Activated T-cell treated with anti-CD3 and anti-CD28 coated beads, Interleukin-2, amount 50 U/mL, for 48 hours (primary cell): ENCODE data around the gene RANGAP1.

Experiments
- DNase-seq, 2 experiments: peaks; one replicate each; pipeline ENCODE4 v3.0.0-alpha.2; 2020

RANGAP1 gene

DNA sequence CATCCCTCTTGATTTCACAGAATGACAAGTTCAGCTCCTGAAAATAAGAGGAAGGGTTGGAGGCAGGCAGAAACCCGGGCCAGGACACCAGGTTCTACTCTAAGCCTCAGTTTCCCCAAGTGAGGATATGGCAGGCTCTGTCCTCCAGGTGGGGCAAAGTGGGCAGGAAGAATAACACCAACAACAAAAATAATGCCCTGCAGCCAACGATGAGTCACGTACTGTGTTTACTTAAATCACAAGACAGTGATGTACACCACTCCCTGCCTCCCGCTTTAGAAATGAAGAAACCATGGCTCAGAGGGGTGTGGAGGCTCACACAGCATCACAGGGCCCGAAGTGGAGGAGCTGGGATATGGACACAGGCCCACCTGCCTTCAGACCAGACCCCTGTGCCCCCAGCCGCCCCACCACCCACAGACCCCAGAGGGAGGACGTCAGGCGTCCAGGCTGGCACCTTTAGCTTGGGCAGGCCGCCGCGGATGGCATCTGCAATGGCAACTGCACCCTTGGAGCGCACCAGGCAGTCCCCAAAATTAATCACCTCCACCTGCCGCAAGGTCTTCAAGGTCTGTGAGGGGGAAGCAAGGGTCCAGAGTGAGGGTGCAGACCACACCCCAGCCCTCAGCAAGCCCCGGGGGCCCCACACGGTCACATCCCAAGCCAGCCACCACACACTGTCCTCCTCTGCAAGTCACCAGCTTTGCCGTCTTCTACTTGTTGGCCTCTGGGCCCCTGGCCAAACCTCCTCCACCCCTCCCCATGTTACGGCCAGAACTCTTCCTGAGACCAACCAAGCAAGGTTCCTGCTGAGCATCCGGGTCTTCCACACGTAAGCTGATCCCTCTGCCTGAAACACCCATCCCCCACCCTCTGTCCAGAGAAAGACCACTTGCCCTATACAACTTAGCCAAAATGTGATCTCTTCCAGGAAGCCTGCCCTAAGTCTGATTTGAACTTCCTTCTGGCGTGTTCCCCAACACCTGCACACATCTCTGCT is 29.4 kb downstream of the RANGAP1 start:
- DNase-seq, result no peak

DNA sequence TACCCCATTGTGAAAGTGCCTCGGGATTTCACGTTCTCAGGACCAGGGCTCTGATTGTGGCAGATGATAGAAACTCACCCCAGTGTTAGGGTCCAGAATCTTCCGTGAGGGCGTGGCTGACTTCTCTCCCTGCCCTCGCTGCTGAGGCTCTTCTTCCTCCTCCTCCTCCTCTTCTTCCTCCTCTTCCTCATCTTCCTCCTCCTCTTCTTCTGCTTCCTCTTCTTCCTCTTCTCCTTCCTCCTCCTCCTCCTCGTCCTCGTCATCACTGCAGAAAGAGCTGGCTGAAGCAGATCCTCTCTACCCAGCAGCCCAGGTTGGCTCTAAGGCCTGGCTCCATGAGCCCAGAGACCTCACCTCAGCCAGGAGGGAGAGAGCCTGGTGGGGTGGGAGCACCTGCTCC is 31.8 kb downstream of the RANGAP1 start:
- DNase-seq, result no peak

DNA sequence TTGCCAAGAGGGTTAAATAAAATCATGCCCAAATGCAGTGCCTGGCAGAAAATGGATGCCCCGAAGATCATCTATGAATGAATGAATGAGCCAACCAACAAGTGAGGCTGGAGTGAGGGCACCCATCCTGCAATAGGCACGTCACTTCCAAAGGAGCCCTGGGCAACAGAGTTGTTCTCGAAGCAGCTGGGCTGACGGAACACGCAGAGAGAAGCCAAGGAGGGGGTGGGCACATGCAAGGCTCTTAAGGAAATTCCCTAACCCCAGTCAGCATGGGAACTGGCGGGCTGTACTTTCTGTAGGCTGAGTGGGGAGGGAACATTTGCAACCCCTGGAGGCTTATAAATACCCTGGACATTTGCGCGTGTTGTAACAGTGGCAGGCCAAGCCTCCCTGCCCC is 33.6 kb downstream of the RANGAP1 start:
- no peak for DNase-seq

DNA sequence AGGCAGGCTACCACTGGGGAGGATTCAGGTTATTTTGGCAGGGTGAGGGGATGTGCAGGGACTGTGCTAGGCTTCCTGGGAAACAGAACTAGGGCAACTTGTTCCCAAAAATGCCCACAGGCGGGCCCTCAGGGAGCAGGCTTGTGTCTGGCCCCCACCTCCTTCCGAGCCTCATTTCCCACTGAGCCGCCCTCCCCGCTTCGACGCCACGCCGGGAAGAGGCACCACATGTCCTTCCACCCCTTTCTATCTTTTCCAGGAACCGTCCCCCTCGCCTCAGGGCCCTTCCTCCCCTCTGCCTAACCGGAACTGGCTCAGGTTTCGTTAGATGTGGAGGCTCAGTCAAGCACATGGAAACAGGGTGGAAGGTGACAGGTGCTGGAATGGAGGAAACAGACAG is 35.9 kb downstream of the RANGAP1 start:
- no peak for DNase-seq

DNA sequence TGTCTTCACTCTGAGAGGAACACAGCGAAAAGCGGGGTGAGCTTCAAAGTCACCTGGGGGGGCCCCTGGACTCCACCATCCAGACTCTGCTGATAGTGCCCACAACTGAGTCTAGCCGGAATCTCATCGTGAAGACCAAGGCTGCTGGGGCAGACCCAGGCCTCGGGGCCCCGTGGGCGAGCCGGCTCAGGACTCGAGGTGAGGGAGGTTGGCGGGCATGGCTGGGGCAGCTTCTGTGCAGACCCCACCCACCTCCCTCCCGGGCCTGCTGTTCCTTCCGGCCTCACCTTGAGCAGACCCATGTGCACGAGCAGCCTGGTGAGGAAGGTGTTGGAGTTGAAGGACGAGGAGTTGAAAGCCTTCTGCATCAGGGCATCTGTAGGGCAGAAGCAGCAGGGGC is 36.5 kb downstream of the RANGAP1 start:
- DNase-seq, result no peak

DNA sequence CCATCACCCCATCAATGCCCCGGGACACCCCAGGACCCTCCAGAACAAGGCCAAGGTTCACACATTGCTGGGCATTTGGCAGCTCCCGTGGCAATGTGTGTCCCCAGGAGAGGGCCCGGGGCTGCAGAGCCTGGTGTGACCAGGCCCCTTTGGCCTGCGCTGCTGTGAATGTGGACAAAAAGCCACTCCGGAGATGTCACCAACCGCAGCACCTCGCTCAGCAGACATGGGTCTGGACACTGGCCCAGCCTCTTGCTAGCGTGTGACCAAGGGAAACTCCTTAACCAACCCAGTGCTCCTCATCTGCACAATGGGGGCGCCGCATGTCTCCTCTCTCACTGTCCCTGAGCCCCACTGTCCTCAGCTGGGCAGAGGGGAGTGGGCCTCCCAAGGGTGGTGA is 37.2 kb downstream of the RANGAP1 start:
- no peak for DNase-seq

DNA sequence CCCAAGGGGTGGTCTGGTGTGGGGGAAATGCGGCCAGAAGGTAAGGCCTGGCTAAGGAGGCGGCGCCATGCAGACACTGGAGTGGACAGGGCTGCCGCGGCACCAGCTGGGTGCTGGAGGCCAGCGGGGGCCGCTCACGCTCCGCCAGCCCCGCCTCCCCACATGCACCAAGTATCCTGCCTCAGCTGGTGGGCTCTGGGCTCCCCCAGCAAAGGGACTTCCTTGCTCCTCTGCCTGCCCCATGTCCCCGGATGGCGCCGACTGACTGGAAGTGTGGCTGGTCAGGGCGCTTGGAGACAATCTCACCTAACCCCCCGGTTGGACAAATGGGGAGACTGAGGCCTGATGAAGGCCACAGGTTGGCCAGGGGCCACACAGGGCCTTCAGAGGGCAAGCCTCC is 37.7 kb downstream of the RANGAP1 start:
- no peak for DNase-seq

DNA sequence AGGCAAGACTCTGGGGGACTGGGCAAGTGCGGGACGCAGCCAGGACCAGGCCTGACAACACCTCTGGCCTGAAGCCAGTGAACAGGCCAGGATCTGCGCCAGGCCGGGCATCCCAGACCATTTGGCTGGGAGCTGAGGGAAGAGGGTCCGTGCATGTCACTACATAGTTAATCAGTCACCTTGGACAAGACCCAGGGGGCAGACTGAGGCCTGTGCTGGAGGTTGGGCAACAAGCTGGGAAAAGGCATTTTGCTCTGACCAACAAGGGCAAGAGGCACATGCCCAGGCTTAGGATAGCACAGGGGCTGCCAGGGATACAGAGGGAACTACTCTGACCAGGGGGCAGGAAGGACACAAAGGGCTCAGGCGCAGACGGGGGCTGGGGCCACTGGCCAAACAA is 38.3 kb downstream of the RANGAP1 start:
- DNase-seq, result no peak

DNA sequence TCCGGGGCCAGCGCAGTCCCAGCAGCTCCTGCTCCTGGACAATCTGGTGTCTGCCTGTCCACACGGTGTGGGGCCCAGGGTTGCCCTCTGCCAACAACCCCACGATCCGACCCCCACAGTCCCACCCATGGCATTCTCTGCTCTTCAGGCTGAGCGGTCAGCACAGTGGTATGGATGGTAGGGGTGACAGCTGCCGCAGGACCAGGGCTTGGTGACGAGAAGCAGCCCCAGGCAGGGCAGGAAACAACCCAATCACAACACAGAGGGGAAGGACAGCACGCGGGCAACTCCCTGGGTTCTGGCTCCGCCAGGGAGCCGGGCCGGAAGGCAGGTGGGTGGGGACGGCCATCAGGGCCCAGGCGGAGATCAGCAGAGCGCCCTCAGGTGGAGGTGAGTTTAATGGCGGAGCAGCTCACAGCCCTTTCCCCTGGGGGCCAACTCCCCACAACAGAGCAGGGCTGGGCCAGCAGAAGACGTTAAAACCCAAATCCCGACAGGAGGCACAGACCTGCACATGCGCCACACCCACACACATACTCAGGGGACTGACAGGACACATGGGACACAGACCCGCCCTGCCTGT is 40.0 kb downstream of the RANGAP1 start:
- DNase-seq, result no peak

DNA sequence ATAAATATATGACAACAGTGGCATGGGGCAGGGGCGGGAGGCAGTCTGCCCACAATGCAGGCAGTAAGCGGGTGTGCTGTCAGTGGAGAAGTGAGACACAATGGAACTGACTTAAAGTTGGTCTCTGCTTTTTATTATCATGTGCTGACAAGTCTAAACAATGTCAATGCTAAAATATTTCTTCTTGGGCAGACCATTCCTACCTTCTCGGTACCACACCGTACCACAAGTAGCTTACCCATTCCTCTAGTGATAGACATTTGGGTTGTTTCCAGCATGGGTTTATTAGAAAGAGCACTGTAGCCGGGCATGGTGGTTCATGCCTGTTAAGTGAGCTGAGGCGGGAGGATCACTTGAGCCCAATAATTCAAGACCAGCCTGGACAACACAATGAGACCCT is 42.6 kb downstream of the RANGAP1 start:
- DNase-seq, result no peak

DNA sequence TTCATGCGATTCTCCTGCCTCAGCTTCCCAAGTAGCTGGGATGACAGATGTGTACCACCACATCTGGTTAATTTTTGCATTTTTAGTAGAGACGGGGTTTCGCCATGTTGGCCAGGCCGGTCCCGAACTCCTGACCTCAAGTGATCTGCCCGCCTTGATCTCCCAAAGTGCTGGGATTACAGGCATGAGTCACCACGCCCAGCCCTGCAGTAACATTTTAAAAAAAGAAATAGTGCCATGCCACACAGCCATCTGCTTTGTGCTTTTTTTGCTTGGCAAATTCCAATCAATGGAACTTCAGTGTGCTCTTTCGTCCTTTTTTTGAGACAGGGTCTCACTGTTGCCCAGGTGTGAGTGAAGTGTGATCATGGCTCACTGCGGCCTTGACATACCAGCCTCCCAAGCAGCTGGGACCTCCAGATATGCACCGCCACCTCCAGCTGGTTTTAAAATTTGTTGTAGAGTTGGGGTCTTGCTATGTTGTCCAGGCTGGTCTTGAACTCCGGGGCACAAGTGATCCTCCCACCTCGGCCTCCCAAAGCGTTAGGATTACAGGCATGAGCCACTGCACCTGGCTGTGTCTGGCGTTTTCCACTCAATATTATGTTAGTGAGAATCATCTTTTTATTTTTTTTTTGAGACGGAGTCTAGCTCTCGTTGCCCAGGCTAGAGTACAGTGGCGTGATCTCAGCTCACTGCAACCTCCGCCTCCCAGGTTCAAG is 43.4 kb downstream of the RANGAP1 start:
- no peak for DNase-seq

DNA sequence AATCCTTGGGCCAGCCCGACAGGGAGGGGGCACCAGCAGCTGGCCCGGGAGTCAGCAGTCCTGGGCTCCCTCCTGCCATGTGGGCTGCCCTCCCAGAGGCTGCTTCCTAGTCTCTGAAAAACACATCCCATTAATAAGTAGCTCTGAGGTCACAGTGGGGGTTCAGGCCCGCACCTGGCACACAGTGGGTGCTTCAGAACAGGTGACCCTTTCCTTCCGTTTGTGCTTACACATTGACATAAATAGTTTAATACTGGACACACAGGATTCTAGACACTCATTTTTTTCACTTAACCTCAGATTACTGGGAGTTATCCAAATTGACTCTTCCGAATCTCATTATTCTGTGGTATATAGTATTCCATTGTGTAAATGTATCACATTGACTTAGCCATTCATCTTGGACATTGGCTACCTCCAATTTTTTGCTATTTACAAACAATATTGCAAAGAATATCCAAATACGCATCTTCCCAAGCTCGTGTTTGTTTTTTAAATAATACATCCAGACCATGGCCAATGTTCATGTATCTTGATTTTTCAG is 44.8 kb downstream of the RANGAP1 start:
- DNase-seq, result no peak

DNA sequence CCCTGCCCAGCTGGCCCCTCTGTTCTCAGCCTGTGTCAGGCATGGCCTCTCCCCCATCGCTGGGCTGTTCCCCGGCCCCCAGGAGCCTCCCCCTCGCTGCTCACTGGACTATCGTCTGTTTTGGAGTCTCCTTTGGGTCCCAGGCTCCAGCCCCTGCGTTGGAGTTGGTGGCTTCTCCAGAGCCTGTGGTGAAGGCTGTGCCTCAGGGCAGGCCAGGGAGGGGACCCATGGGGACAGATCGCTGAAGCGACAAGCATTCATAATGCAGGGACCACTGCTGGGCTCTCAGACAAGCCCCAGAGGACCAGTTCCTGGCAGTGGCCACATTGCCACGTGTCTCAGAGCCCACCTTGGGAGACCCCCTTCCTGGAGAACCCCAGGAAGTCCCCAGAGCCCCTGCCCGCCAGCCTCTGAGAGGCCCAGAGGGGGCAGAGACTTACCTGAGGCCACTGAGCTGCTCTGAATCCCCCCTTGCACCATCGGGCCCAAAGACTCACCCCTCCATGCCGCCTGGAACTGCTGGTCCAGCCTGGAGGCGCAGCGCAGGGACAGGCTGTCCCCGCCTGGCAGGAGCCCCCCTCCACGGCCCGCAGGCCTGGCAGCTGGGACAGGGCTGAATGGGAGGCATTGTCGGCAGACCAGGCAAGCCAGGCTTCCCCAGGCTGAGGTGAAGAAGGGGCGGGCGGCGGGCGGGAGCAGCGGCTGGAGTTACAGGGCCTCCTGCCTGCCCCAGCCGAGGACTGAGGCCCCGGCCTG is 45.4 kb downstream of the RANGAP1 start, which contains the start of gene CHADL:
Gene CHADL (minus strand): TSS at position 555 of the 756 bp plus-strand sequence. CDS start 50 bp downstream, at position 505.
- DNase-seq, result no peak

DNA sequence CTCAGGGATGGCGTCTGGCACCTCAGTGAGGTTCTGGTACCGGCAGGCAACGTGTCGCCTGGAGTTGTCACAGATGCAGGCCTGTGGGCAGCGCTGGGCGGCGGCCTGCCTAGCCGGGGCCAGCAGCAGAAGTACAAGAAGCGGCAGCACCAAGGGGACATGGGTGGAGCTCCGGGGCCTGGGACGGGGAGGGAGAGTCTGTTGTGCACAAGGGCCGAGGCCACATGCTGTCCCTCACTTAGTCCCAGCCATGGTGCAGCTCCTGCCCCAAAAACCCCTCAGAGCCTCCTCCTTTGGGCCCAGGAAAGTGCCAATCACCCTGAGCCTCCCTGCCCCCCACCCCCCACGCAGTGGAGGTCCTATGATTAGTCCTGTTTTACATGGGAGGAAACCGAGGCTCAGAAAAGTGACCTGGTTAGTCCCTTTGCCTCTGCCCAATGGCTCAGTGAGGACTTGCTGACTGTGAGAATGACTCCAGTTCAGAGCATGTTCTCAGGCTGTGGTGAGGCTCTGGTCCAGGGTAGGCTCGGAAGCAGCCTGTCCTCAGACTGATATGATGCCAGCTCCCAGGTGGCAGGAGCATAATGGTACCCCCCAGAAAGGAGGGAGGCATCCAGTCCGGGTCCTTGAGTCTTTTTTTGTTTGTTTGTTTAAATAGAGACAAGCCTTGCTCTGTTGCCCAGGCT is 46.4 kb downstream of the RANGAP1 start:
- DNase-seq, result no peak

DNA sequence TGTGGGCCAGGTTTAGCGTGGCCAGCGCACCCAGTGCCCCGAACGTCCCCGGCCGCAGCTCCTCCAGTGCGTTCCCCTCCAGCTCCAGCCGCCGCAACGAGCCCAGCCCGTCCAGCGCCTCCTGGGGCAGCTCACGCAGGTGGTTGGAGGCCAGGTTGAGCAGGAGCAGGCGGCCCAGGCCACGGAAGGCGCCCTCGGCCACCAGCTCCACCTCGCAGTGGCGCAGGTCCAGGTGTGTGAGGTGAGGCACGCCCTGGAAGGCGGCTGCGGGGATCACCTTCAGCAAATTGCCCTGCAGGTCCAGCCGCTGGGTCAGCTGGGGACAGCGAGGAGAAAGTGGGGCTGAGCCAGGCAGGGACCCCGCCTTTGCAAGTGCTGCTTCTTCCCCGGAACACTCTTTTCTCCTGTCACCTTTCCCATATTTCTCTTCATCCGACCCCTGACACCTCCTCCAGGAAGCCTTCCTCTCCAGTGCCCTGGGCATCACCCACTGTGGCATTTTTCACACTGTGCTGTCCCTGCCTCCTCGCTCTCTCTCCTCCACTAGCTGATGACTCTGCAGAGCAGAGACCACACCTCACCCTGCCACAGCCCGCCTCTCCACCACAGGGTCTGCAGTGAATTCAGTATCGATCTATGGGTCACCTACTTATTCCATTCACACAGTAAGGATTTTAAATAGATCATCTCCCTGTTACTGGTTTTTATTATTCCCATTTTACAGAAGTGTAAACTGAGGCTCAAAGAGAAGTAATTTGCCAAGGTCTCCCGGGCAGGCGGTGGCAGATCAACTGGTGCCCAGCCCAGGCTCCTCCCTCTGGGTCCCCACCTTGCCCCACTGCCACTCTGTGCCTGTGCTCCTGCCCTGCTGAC is 47.2 kb downstream of the RANGAP1 start:
- no peak for DNase-seq

DNA sequence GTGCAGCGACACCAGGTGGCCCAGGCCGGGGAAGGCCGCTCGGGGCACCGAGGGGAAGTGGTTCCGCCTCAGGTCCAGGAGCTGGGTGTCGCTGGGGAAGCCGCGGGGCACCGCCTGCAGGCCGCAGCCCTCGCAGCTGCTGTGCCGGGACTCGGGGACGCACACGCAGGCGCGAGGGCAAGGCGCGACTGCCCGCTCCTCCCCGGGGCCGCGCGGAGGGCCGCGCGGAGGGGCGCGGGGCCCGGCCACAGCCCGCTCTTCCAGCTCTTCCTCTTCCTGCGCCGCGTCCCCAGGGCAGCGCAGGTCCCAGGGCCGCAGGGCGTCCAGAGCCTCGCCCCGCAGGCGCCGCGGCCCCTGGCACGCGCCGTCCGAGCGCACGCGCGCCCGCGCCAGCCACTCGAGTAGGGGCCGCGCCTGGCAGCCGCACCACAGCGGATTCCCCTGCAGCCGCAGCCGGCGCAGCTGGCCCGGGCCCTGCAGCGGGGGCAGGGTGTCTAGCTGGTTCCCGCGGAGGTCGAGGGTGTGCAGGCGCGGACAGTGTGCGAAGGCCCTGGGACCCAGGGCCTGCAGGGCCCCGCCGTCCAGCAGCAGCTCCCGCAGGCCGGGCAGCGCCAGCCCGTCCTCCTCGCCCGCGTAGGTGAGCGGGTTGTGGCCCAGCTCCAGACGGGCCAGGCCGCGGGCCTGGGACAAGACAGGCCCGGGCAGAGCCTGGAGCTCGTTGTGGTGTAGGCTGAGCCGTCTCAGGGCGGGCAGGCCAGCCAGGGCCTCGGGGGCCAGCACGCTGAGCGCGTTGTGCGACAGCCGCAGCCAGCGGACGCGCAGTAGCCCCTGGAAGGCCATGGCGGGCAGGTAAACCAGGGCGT is 48.0 kb downstream of the RANGAP1 start:
- peak; percentile 81 to 88 for DNase-seq

DNA sequence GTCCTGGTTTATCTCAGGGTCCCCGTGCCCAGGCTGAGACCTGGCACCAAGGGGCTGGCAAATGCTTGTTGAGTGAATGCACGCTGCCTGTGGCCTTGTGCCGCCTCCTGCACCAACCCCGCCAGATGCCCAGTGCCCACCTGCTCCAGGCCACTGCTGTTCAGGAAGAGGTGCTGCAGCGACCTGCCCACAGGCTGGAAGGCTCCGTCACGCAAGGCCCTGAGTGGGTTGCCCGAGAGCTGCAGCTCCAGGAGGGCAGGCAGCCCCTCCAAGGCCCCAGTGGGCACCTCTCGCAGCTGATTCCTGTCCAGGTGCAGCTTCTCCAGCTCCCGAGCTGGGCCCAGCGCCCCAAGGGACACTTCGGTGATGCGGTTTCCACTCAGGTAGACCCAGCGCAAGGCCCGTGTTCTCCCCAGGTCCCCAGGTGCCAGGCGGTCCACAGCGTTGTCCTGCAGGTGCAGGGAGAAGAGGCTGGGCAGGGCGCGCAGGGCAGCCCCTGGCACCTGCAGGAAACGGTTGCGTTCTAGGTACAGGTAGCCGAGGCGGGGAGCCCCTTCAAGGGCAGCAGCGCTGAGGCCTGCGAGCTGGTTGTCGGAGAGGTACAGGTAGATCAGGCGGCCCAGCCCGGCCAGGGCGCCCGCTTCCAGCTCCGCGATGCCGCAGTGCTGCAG is 48.8 kb downstream of the RANGAP1 start:
- DNase-seq, result peak in 1 of 2 experiments; percentile 33

DNA sequence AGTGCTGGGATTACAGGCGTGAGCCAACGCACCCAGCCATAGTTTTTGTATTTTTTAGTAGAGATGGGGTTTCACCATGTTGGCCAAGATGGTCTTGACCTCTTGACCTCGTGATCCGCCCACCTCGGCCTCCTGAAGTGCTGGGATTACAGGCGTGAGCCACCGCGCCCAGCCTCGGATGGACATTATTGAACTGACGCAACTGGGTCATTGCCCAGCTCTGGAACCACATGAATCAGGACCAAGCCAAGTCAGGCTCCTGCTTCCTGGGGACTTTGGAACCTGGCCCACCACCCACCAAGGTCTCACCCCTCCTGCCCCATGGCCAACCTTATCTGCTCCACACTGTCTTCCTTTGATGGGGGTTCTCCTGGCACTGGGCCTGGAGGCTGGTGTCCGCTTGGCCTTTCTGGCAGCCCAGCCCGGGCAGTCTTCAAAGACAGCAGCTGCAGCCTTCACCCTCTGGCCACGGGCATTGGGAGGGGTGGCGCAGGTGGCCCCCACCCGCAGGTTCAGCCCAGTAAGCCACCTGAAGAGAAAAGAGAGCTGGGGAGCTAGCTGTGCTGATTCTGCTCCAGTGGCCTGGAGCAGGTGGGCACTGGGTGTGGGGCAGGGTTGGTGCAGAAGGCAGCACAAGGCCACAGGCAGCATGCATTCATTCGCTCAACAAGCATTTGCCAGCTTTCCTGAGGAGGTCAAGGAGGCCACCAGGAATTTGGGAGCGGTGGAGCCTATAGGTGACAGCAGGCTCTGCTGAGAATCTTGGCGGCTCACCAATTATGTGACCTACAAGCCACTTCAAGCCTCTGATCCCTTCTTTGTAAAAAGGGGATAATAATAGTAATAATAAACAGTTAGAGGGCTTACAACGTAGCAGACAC is 50.9 kb downstream of the RANGAP1 start:
- DNase-seq, result no peak
